ENCODE data around the gene FOXN3. TPM values are rescaled to one million over a fixed set of nuclear protein-coding genes. Genes with fewer than 3 reads are reported as not detected.

The FOXN3 gene
- total and polyA plus RNA-seq, 2 experiments from 2014 or later, result 98.9 to 167 TPM

GRCh38 chr14:89162586-89162985, 254.4 kb downstream of the FOXN3 start:
- no peak overlapping the region for H3K4me3 ChIP-seq
- peaks cover 4% of the 10 kb centered on the region; the same call in 1 of the 2 replicates for H3K36me3 ChIP-seq (ENCODE audit: insufficient read depth)
- peaks cover 12% of the 10 kb centered on the region for H4K20me1 ChIP-seq (replicated peaks; ENCODE audit: insufficient read depth)
- DNase-seq (ENCODE audit: low spot score), result no peak
- H3K9me2 ChIP-seq (ENCODE audit: insufficient read depth), result no peaks in the 10 kb centered on the region
- peaks cover 29% of the 10 kb centered on the region for H3K27me3 Mint-ChIP-seq (ENCODE audit: insufficient read depth, low read depth, poor library complexity)
- peaks cover 6% of the 10 kb centered on the region for H3K79me2 ChIP-seq (replicated peaks; ENCODE audit: insufficient read depth)
- H3K9me3 Mint-ChIP-seq, result no peaks in the 10 kb centered on the region
- no peak overlapping the region for H2AFZ ChIP-seq
- no peak overlapping the region for H3K27ac Mint-ChIP-seq
- H3K27ac ChIP-seq (ENCODE audit: low read depth), result no peak overlapping the region
- H3K36me3 Mint-ChIP-seq (ENCODE audit: low read depth), result peaks cover 55% of the 10 kb centered on the region
- peaks cover 40% of the 10 kb centered on the region for H3K4me1 Mint-ChIP-seq
- no peaks in the 10 kb centered on the region for H3F3A ChIP-seq (replicated peaks; ENCODE audit: low read depth)
- H3K27me3 ChIP-seq (ENCODE audit: insufficient read depth), result no peaks in the 10 kb centered on the region
- H3K4me2 ChIP-seq, result no peak overlapping the region
- no peak for TF ChIP-seq CTCF (conservative IDR thresholded peaks at IDR 0.05; ENCODE audit: low read depth in 2 of 2)
- no peak for TF ChIP-seq STAT1 (IDR thresholded peaks at IDR 0.05; ENCODE audit: unreplicated experiment)
- TF ChIP-seq EZH2phosphoT487 (IDR thresholded peaks at IDR 0.05; ENCODE audit: unreplicated experiment), result no peak
- no peak for TF ChIP-seq ZNF331 (CRISPR knock-in tag; IDR thresholded peaks at IDR 0.05; ENCODE audit: low read depth)
- no peak for TF ChIP-seq REST (IDR thresholded peaks at IDR 0.05; ENCODE audit: unreplicated experiment)
- no peak for TF ChIP-seq ZNF462 (CRISPR knock-in tag; IDR thresholded peaks at IDR 0.05)
- no peak for TF ChIP-seq ETS1 (IDR thresholded peaks at IDR 0.05)
- TF ChIP-seq POLR2AphosphoS5 (IDR thresholded peaks at IDR 0.05; ENCODE audit: low read depth), result no peak
- no peak for TF ChIP-seq CREB1 (CRISPR knock-in tag; IDR thresholded peaks at IDR 0.05; ENCODE audit: low read depth)
- ATAC-seq, result no peak
- no peak overlapping the region for H3K4me3 Mint-ChIP-seq
- H3K4me1 ChIP-seq (ENCODE audit: insufficient read depth), result peaks cover 22% of the 10 kb centered on the region

Measured in GM23338 (cell line).